ENCODE measurements around the gene GLP1R. TPM values are rescaled to one million over a fixed set of nuclear protein-coding genes. Genes with fewer than 3 reads are reported as not detected.

GLP1R gene
- polyA plus RNA-seq, 1 donor from 2014 or later: 0.06 TPM

DNA sequence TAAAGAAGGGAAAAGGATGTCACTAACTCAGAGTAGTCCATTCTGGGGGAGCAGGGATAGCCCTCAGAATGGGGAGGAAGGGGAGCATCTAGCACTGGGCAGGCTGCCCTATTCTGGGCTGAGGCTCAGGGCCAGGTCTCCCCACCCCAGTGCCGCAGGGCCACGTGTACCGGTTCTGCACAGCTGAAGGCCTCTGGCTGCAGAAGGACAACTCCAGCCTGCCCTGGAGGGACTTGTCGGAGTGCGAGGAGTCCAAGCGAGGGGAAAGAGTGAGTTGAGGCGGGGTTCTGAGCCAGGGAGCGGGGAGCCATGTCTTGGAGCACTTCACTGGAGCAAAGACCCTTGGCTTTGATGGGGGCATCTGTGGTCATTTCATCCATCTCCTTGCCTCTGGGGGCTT is 17.0 kb downstream of the GLP1R start:
- Histone ChIP-seq H3K36me3 (ENCODE audit: insufficient read depth, low read length) (no peaks in the 10 kb centered on the region), H3K9me2 (ENCODE audit: insufficient read depth, low read length) (no peaks in the 10 kb centered on the region), H3K4me3 (ENCODE audit: low read length) (no peak overlapping the region), H3K4me2 (ENCODE audit: low read length) (no peak overlapping the region), H3K79me2 (replicated peaks; ENCODE audit: insufficient read depth, low read length) (no peaks in the 10 kb centered on the region), H3K27me3 (ENCODE audit: insufficient read depth, low read depth, low read length) (no peaks in the 10 kb centered on the region), H3K9me3 (ENCODE audit: low read length) (peaks cover 5% of the 10 kb centered on the region), H4K20me1 (ENCODE audit: insufficient read depth) (no peaks in the 10 kb centered on the region), H2AFZ (ENCODE audit: low read depth, low read length) (no peak overlapping the region), H3K9ac (ENCODE audit: low read length) (no peak overlapping the region), H3F3A (ENCODE audit: insufficient read depth, low read length, poor library complexity, severe bottlenecking) (no peaks in the 10 kb centered on the region), H3K27ac (ENCODE audit: low read length) (no peak overlapping the region)
- TF ChIP-seq EZH2 (IDR thresholded peaks at IDR 0.05; ENCODE audit: borderline replicate concordance, insufficient read depth, low read length, poor library complexity, severe bottlenecking) (no peak), REST (IDR thresholded peaks at IDR 0.05; ENCODE audit: borderline replicate concordance) (no peak), TAF1 (IDR thresholded peaks at IDR 0.05; ENCODE audit: low read depth) (no peak), RAD21 (conservative IDR thresholded peaks at IDR 0.05) (no peak), MXI1 (conservative IDR thresholded peaks at IDR 0.05; ENCODE audit: poor library complexity, severe bottlenecking) (no peak), POLR2AphosphoS5 (IDR thresholded peaks at IDR 0.05) (no peak), SMC3 (conservative IDR thresholded peaks at IDR 0.05; ENCODE audit: poor library complexity) (no peak), EP300 (conservative IDR thresholded peaks at IDR 0.05; ENCODE audit: poor library complexity, severe bottlenecking) (no peak)
- TF ChIP-seq, protein P1, sequence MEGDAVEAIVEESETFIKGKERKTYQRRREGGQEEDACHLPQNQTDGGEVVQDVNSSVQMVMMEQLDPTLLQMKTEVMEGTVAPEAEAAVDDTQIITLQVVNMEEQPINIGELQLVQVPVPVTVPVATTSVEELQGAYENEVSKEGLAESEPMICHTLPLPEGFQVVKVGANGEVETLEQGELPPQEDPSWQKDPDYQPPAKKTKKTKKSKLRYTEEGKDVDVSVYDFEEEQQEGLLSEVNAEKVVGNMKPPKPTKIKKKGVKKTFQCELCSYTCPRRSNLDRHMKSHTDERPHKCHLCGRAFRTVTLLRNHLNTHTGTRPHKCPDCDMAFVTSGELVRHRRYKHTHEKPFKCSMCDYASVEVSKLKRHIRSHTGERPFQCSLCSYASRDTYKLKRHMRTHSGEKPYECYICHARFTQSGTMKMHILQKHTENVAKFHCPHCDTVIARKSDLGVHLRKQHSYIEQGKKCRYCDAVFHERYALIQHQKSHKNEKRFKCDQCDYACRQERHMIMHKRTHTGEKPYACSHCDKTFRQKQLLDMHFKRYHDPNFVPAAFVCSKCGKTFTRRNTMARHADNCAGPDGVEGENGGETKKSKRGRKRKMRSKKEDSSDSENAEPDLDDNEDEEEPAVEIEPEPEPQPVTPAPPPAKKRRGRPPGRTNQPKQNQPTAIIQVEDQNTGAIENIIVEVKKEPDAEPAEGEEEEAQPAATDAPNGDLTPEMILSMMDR (IDR thresholded peaks at IDR 0.05; ENCODE audit: poor library complexity, severe bottlenecking): no peak

GRCh38 chr6:39068391-39068790 is 19.8 kb downstream of the GLP1R start:
- H3K9me2 ChIP-seq (ENCODE audit: insufficient read depth, low read length): no peaks in the 10 kb centered on the region
- no peak overlapping the region for H2AFZ ChIP-seq (ENCODE audit: low read depth, low read length)
- H3K27ac ChIP-seq (ENCODE audit: low read length): no peak overlapping the region
- H4K20me1 ChIP-seq (ENCODE audit: insufficient read depth): no peaks in the 10 kb centered on the region
- H3F3A ChIP-seq (ENCODE audit: insufficient read depth, low read length, poor library complexity, severe bottlenecking): no peaks in the 10 kb centered on the region
- H3K4me2 ChIP-seq (ENCODE audit: low read length): no peak overlapping the region
- H3K79me2 ChIP-seq (replicated peaks; ENCODE audit: insufficient read depth, low read length): no peaks in the 10 kb centered on the region
- TF ChIP-seq EZH2 (IDR thresholded peaks at IDR 0.05; ENCODE audit: borderline replicate concordance, insufficient read depth, low read length, poor library complexity, severe bottlenecking) (no peak), POLR2AphosphoS5 (IDR thresholded peaks at IDR 0.05) (no peak), RAD21 (conservative IDR thresholded peaks at IDR 0.05) (no peak), MXI1 (conservative IDR thresholded peaks at IDR 0.05; ENCODE audit: poor library complexity, severe bottlenecking) (no peak), TAF1 (IDR thresholded peaks at IDR 0.05; ENCODE audit: low read depth) (no peak), EP300 (conservative IDR thresholded peaks at IDR 0.05; ENCODE audit: poor library complexity, severe bottlenecking) (no peak), REST (IDR thresholded peaks at IDR 0.05; ENCODE audit: borderline replicate concordance) (no peak), SMC3 (conservative IDR thresholded peaks at IDR 0.05; ENCODE audit: poor library complexity) (no peak)
- TF ChIP-seq, protein P1 (IDR thresholded peaks at IDR 0.05; ENCODE audit: poor library complexity, severe bottlenecking): no peak
- H3K9ac ChIP-seq (ENCODE audit: low read length): no peak overlapping the region
- no peaks in the 10 kb centered on the region for H3K27me3 ChIP-seq (ENCODE audit: insufficient read depth, low read depth, low read length)
- no peaks in the 10 kb centered on the region for H3K36me3 ChIP-seq (ENCODE audit: insufficient read depth, low read length)
- peaks cover 5% of the 10 kb centered on the region for H3K9me3 ChIP-seq (ENCODE audit: low read length)
- no peak overlapping the region for H3K4me3 ChIP-seq (ENCODE audit: low read length)

Data from neural cell (in vitro differentiated cells).